Left cardiac atrium (tissue), 4 donors: ENCODE measurements around the gene FBXW12. TPM values are rescaled to one million over a fixed set of nuclear protein-coding genes. Genes with fewer than 3 reads are reported as not detected.

Experiments
- ATAC-seq, 2 donors: fragments of 200-7000 bp; cut with Tn5 transposase; one replicate each; pipeline ENCODE4 v1.9.1; 2020; ENCODE audit warnings: mild to moderate bottlenecking in 2 of 2, moderate library complexity in 2 of 2
- DNase-seq: peaks from one replicate; pipeline ENCODE4 v3.0.0-alpha.2; 2020
- intact Hi-C, 2 donors: fragments of 100-400 bp; cut with DNase I; formaldehyde crosslinking; loops; one replicate each; pipeline versions ENCODE4 v1.14.1 to v1.15.1; 2022 to 2023
- total RNA-seq, 2 donors: library from RNA; stranded (reverse); fragmentation: NEBNext Ultra II Directional; extraction: Animal tissue kit (Norgen Biotek cat#: 25700); gene quantifications; one replicate each; pipeline ENCODE4 v1.2.1, GENCODE V29; 2021
- donor health status: DM: no; HTN: yes; CAD: no.
- donor health status: DM: no; HTN: yes; CAD: no; lungs with severe emphysema.
- donor health status: DM: yes; HTN: yes; CAD: no.
- donor health status: Dilated cardiomyopathy.

The FBXW12 gene
- total RNA-seq, 2 donors from 2014 or later = not detected

DNA sequence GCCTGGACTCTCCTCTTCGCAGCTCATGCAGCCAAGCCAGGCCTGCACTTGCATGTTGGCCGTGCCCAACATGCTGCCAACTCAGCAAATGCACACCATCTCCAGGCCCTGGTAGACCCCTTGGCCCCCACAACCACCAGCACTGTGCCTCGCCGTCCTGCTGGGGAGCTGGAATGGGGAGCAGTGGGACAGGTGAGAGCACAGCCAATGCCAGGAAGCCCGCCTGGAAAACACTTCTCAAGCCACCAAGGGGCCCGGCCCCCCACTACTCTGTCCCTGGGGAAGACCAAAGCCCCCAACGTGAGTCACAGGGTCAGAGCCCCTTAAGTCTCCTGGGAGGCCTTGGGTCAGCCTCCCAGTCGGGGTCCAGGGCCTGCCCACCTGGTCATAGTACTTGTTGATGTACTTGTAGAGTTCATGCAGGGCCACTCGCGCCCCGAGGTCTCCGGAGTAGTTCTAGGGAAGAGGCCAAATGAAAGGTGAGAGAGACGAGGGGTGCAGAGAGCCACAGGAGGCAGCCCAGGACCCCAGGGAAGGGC lies 33.4 kb downstream of the FBXW12 start:
- ATAC-seq (no peak), DNase-seq (peak; percentile 17)
- intact Hi-C loops = no loop called here

- no peak for ATAC-seq
- no peak for DNase-seq
- intact Hi-C loops = no loop called here
Observed at GRCh38 chr3:48405971-48406370, 34.0 kb downstream of the FBXW12 start.

DNA sequence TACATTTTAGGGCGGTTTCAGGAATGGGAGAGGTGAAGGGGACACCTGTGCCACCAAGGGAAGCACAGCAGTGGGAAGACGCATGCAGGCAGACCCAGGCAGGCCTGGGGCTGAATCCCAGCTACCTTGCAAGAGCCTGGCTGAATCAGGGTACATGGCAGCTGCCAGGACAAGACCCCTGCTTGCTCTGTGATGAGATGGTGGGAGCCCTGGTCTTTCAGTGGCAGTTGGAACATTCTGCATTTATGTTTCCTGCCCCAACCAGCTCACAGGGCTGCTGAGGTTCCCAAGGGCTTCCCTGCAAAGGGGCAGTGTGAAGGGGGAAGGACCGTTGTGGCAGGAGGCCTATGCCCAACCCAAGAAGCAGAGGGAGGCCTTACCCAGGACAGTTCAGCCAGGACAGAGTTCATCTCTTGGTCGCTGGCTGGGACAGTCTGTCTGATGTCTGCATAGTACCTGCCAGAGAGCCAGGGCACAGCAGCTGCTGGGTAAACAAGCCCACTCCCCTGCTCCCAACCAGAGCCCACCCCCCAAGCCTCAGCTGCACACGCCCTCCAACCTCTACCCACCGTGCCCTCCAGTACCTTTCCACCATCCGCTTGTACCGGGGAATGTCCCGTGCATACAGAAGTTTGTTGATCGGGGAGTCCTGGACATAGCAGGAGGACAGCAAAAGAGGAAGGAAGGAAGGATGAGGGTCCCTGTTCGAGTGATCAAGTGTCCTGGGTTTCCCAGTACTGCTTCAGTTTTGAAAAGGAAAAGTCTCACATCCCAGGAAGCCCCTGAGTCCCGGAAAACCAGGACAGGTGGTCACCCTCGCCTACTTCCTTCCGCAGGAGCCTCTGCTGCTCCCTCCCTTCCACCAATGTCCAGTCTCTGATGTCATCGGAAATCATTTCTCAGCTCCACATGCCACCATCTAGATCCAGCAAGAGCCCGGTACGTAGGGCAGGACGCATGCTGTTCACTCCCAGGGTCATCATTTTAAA lies 34.7 kb downstream of the FBXW12 start:
- intact Hi-C loops = no loop called here
- no peak for ATAC-seq
- no peak for DNase-seq

DNA sequence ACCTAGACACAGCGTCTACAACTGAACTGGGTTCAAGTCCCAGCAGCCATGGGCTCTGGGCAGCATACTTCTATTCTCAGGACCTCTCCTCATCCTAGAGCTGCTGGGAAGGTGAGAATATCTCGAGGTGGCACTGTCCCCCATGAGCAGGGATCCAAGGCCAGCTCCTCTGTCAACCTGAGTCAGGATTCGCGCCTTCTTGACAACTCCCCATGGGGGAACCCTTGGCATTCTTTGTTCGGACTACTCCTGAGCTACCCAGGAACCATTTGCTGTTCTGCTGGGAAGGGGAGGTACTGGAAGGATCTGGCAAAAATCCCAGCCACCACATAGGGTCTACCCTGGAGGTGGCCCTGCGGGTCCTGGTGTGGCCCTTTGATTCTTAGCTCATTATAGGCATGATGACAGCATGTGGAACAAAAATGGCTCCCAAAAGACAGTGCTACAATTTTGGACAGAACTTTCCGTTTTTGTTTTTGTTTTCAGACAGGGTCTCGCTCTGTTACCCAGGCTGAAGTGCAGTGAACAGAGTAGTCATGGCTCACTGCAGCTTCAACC lies 35.6 kb downstream of the FBXW12 start:
- intact Hi-C loops = no loop called here
- no peak for ATAC-seq

DNA sequence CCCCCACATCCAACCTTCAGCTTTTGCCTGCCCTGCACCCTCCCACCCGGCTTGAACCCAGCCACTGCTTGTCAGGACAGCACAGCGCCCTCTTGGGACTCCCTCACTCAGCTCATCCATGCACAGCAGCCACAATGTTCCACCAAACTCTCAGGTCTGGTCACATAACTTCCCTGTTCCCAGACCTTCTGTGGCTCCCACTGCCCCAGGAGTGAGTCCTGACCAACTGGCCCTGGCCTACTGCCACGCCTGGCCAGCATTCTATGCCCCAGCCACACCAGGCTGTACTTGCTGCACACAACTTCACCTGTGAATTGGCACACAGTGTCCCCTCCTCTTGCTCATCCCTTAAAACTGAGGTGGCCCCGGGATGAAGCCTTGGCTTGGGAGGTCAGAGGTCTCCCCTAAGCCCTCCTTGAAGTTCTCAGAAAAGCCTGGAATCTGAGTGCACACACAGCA lies 36.8 kb downstream of the FBXW12 start:
- DNase-seq (no peak), ATAC-seq (no peak)
- intact Hi-C loops = no loop called here

More for the DNA sequence above, 35.6 kb downstream of the FBXW12 start:
- DNase-seq = no peak

DNA sequence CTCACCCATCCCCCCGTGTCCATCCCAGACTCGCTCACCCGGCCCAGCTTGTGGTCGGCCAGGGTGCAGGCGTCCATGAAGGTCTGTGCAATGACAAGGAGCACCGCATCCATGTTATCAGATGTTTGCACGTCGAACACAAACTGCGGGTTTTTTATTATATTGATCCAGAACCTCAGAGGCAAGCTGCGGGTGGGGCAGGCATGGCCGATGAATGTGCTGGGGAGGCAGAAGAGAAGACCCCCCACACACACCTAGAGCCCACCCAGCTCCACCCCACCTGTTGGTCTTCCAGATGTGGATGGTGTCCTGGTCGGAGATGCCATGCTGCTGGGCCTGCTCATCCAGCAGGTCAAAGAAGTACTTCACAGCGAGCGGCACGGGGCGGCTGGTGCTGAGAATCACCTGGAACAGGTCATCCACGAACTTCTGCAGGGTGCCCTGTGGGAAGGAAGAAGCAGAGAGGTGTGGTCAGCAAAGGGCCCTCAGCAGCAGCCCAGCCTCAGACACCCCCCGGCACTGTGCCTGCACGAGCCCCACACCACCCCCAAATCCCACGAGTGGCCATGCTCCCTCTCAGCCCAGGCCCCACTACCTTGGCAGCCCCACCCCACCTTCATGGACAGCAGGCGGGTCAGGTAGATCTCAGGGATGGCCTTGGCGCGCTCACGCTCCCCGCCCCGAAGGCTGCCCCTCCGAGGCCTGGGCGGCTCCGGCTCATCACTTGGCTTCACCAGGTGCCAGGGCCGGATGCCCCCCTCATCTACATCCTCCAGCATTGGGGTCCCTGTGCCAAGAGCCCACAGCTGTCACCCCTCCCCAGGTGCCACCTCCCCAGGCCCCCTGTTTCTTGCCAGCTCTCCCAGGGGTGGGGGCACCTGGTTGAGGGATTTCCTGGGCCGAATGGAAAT lies 37.5 kb downstream of the FBXW12 start:
- ATAC-seq (no peak), DNase-seq (no peak)
- intact Hi-C loops = no loop called here

- intact Hi-C loops = no loop called here
- no peak for DNase-seq
Observed at GRCh38 chr3:48410205-48411040, 38.4 kb downstream of the FBXW12 start.

DNA sequence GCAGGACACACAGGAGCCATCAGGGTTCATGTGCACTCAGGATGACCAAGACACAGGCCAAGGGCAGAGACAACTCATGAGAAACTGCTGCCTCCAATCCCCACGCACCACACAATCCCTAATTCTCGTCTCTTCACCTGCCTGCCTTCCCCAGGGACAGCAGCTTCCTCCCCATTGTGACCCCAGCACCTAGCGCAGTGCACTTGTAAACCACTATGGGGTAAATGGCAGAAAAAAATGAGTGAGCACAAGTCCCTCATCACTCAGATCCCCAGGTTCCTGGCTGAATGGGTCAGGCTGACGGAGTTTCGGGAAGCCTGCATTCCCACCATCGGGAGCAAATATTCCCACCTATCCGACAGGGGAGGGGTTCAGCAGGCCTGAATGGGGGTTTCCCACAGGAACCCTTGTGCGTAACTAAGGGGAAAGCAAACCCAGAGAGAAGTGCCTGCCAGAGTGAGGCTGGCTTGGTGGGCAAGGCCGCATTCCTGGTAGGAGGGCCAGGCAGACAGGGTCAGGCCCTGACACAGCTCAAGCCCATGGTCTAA lies 39.1 kb downstream of the FBXW12 start:
- DNase-seq (no peak), ATAC-seq (no peak)
- intact Hi-C loops = no loop called here

More at GRCh38 chr3:48410205-48411040, 38.4 kb downstream of the FBXW12 start:
- no peak for ATAC-seq

DNA sequence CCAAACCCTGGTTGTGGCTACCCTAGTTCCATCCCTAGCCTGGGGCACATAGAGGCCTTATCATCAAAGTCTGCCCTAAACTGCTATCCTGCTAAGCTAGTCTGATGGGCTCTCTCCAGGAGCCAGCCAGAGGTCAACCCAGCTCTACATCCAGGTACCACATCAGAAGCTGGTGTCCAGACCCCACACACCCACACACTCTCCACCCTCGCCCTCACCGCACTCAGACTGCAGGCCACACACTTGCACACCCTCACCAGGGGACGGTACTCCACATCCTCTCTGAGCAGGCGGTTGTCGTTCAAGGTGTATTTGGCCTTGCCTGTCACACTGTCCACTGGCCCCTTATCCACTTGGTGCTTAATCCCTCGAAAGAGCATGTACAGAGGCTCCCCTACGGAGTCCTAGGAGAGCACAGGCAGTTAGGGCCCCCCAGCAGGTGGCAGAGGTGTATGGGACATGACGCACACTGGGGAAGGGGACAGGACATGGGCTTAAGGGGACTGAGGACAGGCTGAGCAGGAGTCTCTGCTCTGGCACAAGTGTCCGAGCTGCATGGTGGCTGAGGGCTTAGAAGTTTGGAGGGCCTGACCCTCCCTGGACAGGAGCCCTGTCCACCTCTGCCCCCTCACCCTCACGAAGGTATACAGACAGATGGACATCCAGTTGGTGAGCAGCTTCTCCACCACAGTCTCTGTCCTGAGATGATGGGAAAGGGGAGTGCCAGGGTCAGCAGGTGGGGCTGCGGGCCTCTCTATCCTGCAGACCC lies 39.8 kb downstream of the FBXW12 start:
- DNase-seq = no peak
- intact Hi-C loops = no loop called here
- ATAC-seq = no peak

- no peak for DNase-seq
- ATAC-seq = no peak
- intact Hi-C loops = no loop called here
Observed at GRCh38 chr3:48412375-48413001, 40.5 kb downstream of the FBXW12 start.

DNA sequence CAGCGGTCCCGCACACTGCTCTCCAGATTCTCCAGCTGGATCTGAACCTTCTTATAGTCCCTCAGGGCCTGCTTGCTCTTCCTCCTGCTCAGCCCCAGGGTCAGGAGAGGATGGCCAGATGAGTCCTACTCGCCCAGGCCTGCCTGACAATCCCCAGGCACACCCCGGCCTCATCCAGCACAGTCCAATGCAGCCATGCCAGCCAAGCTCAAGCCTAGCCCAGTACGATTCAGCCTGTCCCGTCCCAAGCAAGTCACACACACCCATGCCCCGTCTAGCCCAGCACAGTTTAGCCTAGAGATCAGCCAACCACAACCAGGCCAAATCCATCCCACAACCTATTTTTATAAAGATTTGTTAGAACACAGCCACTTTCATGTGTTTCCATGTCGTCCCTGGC lies 41.1 kb downstream of the FBXW12 start:
- ATAC-seq (no peak), DNase-seq (no peak)
- intact Hi-C loops = no loop called here

DNA sequence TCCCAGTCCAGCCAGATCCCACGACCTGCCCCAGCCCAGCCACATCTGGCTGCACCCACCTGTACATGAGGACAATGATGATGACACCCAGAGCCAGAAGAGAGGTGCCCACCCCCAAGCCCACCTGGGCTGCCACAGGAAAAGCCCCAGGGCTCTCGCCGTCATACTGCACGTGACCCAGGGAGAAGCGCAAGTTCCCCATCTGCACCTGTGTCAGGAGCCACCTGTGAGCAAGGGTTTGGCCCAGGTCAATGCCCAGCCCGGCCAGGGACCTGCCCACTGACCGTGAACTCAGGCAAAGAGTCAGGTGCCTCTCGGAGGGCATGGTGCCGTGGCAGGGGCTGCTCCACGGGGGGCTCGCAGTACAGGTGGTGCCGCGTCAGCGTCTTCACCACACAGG lies 41.6 kb downstream of the FBXW12 start:
- no peak for ATAC-seq
- intact Hi-C loops = no loop called here
- no peak for DNase-seq

- intact Hi-C loops = no loop called here
- ATAC-seq = no peak
- no peak for DNase-seq
Observed at GRCh38 chr3:48414376-48415250, 42.6 kb downstream of the FBXW12 start.

DNA sequence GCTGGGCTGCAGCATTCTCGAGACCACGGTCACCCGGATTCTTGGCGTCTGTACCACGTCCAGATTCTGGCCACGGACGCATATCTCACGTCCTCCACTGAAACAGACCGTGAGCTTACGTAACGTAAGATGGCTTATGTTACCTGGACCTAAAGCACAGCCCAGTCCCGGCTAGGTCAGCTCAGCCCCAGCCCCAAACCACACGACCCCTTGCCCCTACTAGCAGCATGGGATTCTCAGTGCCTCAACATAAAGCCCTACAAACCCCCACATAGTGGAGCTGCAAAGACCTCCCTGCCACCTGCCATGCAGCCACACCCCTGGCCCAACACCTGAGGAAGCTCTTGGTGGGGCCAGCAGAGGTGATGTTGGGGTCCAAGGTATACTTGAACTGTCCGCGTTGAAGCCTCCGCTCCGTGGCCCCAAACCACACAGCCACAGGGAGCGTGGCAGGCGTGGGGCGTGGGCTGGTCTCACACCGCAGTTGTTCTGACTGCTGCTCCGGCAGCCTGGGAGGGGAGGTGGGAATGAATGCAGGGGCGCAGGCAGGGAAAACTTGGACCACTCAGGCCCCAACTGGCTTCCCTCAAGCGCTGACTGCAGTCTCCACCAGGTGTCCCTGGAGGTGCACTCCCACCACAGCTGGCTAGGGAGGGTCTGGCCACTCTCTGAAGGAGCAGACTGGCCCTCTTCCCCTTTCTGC lies 43.4 kb downstream of the FBXW12 start:
- intact Hi-C loops = no loop called here
- no peak for DNase-seq
- no peak for ATAC-seq

DNA sequence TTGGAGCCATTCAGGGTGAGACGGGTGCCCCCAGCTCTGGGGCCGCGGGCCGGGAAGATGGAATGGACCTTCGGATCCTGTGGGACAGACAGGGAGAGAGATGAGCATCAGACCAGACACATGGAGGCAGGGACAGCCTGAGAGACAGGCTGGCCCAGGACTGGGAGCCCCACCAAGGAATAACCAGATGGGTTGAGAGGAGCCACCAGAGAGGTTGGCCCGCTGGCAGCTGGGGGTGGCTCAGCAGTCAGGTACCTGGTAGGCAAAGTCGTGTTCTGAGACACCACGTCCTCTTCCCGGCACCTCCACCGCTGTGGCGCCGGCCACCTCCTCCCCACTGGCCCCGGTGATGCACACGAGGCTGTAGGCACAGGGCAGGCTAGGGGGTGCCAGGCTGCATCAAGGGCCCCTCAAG lies 44.1 kb downstream of the FBXW12 start:
- intact Hi-C loops = no loop called here
- no peak for ATAC-seq
- no peak for DNase-seq
